Islet of Langerhans (tissue), 1 donor: ENCODE results near the gene SPRR3.
"Not testable (repeated sequence)": the region's sequence is repeated elsewhere in the genome, so short reads cannot be mapped to it uniquely, and the experiment has no call there.

ENCODE experiments used
- FAIRE-seq: peaks from one replicate; lab custom pipeline; 2011; peaks lifted over from hg19 to GRCh38; lab: Jason Lieb, UNC

Gene SPRR3

DNA sequence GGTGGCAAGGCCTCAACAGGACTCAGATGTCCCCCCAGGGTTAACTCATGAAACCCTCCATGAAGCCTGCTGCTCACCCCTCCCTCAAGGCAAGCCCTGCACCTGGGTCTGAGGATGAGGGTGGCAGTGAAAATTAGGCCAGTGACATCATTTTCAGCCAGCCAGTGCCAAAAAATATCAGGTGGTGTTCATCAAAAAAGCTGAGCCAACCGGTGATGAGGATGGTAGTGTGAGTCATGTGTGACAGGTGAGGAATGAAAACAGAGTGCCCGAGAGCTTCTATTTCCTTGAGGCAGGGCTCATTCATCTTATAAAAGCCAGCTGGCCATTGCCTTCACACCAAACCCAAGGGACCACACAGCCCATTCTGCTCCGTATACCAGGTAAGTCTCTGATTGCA is 17.8 kb upstream of the SPRR3 start, which contains the start of gene SPRR1A:
TSS of gene SPRR1A (plus strand) at position 339 of the 400 bp plus-strand sequence. CDS start 1,150 bp downstream, outside the sequence.
- no peak for FAIRE-seq

DNA sequence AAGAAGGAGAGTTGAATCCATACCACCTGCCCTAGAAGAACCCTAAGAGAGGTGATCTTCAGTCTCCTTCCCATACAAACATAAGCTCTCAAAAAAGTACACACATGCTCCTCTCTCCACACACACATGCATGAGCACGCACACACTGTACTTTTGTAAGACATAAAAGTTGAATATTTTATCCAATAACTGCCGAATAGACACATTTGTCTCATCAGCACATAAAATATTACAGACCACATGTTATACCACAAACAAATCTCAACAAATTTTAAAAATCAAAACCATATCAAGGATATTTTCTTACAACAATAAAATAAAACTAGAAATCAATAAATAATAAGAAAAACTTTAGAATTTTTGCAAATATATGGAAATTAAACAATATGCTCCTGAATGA is 15.0 kb upstream of the SPRR3 start:
- FAIRE-seq: peak; percentile 73

DNA sequence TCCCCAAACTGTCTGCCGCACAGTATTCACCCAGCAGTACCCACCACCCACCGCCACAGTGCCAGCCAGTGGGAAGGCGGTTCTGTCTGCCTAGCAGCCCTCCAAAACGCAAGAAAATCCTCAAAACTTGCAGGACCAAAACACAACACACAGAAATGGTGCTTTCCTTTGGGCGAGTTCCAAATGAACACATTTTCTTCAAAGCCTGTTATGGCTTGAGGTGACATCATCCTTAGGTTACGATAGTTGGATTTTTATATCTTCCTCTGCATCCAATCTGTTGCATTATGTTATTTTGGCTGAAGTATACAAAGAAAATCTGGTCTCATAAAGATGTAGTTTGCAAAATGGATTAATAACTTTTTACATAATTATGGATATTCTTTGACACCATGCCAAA is 8.4 kb upstream of the SPRR3 start:
- no peak for FAIRE-seq

DNA sequence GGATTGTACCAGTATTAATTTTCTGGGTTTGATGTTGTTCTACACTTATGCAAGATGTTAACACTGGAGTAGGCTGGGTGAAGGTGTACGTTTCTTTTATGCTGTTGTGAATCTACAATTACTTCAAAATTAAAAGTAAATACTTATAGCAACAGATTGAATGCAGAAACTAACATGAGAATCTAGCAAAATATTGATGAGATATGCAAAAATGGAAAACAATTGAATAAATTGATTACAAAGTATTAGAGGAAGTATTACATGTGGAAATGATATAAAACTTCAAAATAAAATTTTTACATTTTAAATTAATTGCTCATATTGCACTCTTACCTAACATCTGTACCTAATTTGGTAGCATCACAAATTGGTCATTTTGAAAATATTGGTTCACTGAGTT is 5.7 kb upstream of the SPRR3 start:
- FAIRE-seq: no peak

DNA sequence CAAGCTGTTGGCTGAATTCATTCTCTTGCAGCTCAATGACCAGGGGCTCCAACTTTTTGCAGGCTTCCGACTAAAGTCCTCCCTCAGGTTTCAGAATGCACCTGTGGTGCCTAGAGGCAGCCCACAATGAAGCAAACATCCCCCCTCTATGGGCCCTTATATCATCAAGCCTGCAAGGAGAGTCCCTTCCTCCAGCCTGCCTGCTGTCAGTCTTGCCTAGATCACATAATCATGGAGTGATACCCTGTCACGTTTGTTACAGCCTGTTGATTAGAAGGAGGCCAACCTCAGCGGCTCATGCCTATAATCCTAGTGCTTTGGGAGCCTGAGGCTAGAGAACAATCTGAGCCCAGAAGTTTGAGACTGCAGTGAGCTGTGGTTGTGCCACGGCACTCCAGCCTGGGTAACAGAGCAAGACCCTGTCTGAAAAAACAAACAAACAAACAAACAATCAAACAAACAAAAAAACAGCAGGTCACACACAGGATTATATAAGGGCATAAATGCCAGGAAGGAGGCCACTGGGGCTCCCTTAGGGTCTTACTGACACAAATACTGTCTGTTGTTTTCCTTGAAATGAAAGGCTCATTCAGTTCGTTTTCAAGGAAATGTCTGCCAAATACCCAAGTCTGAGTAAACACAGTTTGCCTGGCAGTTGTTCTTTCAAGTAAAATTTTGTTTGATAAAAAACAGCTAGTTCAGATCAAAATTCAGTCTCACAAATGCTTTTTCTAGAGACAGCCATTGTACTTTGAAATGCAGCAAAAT is 4.7 kb upstream of the SPRR3 start:
- no peak for FAIRE-seq

DNA sequence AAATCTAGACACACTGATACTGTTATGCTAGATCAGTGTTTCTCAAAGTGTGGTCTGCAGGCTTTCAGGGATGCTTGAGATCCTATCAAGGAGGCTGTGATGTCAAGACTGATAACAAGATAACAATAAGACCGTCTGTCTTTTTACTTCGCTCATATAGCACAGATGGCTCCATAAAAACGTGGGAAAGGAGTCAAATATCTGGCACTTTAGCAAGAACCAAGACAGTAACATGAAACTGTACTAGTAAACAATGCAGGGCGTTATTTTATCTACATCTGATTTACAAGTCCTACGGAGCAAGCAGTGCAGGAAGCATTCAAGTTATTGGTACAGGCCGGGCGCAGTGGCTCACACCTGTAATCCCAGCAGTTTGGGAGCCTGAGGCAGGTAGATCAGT is 3.6 kb upstream of the SPRR3 start:
- FAIRE-seq: no peak

DNA sequence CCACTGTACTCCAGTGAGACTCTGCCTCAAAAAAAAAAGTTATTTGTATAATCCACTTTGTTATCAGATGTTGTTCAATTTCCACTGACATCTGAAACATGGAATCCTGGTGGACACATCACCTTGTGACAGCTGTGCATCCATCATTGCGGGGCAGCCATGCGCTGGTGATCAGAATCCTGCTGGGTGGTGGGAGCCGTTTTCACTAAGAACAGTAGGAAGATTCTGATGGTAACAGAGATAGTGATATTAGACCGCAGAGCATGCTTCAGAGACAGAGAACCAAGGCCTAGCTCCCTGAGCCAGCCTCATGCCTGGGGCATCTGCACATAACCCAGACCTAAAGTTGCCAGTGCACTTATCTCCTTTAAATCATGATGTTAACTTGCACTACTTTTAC is 3.1 kb upstream of the SPRR3 start:
- FAIRE-seq: no peak

DNA sequence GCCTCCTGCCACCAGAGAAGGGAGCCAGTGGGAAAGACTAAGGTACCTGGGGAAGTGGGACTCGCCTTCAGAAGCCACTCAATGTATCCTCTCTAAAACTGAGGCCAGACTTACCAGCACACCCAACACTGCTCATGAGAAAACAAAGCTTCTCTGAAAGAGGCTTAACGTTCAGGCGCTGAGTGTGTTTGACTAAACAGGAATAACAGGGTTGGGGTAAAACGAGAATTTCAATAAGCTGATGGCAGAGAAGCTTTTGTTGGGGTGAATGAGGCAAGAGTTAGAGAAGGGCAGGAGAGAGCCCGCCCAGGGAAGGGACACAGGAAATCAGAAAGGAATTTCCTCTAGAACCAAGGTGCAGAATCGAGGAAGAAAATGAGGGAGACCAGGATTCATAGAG is 1.7 kb upstream of the SPRR3 start:
- FAIRE-seq: no peak

DNA sequence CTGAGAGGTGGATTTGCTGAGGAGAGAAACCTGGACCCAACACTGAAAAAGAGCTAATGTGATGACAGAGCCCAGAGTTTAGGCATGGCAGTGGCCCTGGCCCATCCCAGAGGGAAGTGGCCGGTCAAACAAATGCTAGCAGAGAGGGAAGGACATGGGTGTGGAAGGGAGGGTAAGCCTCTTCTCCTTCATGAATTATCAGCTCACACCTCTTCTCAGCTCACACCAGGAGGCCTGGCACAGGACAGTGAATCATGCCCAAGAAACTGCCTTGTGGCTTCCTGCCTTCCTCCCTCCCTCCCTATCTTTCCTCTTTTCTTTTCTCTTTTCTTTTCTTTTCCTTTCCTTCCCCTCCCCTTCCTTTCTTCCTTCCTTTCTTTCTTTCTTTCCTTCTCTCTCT is 1.3 kb upstream of the SPRR3 start:
- FAIRE-seq: no peak

DNA sequence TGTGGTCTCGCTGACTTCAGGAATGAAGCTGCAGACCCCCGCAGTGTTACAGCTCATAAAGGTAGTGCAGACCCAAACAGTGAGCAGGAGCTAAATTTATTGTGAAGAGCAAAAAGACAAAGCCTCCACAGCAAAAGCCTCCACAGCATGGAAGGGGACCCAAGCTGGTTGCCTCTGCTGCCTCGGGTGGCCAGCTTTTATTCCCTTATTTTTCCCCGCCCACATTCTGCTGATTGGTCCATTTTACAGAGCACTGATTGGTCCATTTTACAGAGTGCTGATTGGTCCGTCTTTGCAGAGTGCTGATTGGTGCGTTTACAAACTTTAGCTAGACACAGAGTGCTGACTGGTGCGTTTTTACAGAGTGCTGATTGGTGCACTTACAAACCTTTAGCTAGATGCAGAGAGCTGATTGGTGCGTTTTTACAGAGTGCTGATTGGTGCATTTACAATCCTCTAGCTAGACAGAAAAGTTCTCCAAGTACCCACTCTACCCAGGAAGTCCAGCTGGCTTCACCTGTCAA is 9.7 kb downstream of the SPRR3 start:
- FAIRE-seq: not testable (repeated sequence)

DNA sequence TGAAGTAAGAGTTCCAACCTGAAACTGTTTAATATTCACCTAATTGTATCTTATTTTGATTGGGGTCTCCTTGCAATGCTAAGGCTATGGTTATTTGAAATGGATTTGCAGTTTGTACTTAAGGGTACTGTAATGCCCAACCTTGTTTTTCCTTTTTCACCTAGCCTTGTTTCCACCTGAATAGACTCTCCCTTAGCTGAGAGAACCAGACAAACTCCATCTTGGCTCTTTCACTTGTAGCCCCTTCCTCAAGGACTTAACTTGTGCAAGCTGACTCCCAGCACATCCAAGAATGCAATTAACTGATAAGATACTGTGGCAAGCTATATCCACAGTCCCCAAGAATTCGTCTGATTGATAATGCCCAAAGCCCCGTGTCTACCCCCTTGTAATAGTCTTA is 20.3 kb downstream of the SPRR3 start:
- not testable (repeated sequence) for FAIRE-seq

DNA sequence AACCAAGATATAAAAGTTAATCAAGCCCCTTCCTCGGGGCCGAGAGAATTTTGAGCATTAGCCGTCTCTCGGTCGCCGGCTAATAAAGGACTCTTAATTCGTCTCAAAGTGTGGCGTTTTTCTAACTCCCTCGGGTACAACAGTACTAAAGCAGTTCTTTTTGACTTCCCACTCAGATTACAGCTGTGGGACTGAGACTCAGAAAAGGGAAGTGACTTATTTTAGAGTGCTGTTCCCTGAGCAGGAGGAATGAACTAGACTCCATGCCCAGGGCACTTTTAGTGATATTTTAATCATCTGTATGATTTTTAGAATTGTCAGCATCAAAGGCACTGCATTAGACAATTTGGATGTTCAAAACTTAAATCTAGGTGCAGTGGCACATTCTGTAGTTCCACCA is 20.8 kb downstream of the SPRR3 start:
- not testable (repeated sequence) for FAIRE-seq

DNA sequence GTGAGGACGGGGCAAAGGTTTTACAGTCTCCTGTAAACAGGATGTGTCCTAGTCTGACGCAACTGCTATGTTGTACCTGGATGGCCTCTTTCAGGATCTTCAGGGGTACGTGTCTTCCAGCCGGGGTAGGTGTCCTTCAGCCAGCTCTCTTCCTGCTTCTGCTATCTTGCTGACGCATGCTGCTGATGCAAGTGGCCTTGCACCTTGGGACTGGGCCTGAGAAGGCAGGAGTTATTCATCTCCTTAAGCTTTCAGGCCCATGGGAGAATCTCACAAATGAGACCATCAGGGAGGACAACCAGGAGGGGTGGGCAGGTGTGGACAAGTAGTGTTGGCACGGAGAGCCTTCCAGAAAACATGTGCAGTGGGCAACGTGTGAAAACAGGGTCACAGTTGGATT is 21.6 kb downstream of the SPRR3 start:
- FAIRE-seq: no peak

DNA sequence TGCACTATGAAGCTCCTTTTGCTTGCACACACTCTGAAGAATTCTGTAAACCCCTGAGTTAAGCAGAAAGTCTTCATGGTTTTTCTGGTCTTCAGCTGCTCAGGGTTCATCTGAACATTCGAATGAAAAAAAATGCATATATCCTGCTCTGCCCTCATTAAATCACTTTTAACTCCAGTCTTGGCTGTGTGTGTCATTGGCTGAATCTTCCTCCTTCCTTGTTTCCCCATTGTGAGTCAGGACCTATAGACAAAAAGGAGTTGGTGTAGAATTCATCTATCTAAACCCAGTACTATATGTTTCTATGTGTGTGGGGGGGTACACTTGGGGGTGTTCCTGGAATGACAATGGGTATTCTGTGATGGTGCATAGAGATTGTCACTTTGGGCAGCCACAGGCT is 22.9 kb downstream of the SPRR3 start:
- no peak for FAIRE-seq

DNA sequence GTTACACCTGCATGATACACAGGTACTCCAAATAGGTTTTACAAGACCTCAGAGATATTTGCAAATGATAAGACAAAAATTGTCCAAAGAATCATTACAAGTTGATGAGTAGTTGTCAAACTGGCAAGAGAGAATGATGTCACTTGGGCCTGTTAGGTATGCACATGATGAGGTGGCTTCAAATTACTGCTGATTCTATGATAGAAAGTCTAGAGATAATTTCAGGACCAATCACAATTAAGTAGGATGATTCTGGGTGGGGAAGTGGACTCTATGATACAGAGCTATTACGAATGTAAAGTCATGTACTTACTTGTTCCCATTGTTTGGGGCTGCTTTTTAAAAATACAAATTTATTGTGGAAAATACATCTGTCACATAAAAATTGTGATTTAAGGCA is 24.2 kb downstream of the SPRR3 start:
- no peak for FAIRE-seq

DNA sequence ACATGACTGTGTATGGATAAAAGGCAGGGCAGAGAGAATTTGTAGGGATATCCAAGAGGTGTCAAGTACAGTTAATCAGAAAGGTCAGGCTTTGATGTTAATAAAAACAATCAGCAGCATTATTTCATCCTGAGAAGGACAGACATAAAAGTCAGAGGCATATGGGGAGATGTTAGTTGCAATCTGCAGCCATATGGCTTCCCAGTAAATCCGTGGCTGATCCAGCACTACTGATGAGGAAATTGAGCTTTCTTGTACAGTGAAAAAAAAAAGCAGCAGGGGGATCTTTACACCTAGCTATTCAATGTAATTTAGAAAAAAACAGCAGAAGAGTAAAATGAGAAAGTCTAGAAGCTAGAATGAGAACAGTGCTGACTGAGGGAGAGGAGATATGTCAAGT is 27.2 kb downstream of the SPRR3 start:
- no peak for FAIRE-seq

DNA sequence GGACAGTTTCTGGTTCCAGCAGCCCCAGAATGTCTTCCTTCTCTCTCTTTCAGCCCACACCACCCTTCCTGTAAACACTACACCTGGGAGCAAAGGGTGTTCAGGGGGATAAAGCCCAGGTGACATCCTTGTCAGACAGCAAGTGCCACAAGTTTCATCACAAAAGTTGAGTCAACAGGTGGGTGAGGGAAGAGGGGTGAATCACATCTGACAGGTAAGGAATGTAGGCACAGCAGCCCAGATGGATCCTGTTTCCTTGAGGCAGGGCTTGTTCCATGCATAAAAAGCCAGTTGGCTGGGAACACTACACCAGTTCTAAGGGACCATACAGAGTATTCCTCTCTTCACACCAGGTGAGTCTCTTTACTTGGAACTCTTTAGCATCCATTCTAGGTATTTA is 29.3 kb downstream of the SPRR3 start, which contains the start of gene SPRR1B:
TSS of gene SPRR1B (plus strand) at position 309 of the 400 bp plus-strand sequence. CDS start 1,143 bp downstream, outside the sequence.
- no peak for FAIRE-seq

DNA sequence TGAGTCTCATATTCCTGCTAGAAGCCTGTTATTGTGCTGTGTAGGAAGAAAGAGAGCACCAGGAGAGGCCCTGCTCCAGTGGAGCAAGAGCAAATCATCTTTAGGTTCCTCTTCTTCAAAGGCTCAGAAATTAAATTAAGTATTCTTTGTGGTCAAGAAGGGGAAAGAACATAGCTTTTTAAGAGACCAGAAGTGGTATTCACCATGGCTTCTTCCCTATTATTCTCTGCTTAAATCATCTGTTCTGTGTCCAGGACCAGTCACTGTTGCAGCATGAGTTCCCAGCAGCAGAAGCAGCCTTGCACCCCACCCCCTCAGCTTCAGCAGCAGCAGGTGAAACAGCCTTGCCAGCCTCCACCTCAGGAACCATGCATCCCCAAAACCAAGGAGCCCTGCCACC is 30.5 kb downstream of the SPRR3 start:
- FAIRE-seq: no peak

DNA sequence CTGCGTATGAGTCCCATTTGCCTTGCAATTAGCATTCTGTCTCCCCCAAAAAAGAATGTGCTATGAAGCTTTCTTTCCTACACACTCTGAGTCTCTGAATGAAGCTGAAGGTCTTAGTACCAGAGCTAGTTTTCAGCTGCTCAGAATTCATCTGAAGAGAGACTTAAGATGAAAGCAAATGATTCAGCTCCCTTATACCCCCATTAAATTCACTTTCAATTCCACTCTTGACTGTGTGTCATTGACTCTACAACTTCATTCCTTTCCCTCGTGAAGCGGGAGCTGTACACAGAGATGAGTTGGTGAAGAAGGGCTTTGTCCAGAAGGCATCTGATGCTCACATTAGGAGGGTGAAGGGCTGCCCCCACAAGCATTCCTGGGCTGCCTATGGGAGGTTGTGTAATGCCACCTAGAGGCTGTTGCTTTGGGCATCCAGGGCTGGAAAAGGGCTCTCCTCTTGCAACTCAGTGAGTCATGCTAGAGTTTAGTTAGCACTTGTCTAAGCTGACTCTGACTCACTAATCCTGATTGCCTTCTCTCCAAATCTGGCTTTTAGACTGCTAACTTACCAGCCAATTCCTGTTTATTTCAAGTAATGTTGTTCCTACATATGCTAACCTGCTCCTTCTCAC is 31.2 kb downstream of the SPRR3 start:
- FAIRE-seq: no peak

DNA sequence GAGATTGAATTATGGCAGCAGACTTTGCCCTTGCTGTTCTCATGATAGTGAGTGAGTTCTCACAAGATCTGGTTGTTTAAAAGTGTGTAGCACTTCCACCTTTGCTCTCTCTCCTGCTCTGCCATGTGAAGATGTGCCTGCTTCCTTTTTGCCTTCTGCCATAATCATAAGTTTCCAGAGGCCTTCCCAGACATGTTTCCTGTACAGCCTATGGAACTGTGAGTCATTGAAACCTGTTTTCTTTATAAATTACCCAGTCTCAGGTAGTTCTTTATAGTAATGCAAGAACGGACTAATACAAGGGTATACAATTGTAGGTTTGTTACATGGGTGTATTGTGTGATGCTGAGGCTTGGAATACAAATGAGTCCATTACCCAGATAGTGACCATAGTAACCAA is 33.7 kb downstream of the SPRR3 start:
- no peak for FAIRE-seq

DNA sequence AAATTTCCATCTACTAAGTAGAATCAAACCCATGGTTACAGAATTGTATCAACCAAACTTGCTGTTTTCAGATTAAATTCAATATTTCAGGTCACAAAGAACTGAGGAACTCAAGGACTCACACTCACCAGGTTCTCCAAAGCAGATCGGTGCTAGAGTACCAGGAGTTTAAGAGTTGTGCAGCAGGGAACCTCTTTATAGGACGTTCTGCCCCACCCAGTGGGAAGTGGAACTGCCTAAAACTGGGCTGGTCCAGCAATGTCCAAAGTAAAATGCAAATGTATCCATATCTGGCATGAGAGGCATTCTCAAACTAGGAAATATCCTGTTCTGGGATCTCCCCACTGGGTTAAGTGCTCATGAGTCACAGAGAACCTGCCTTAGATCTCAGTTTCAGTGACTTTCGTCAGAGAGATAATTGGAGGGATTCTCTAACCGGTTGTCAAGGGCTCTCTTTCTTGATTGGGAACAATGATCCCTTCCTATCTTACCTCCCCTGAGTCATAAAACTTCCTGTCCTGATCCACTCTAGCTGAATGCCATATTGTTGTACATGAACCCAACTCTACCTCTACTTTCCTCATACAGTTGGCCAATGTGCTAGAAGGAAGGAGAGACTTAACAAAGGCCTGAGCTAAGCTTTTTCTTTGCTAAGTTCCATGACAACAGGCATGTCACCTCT is 39.5 kb downstream of the SPRR3 start, which contains the start of gene SPRR2D:
TSS of gene SPRR2D (minus strand) at position 171 of the 682 bp plus-strand sequence. CDS start 774 bp downstream, outside the sequence.
- FAIRE-seq: no peak

DNA sequence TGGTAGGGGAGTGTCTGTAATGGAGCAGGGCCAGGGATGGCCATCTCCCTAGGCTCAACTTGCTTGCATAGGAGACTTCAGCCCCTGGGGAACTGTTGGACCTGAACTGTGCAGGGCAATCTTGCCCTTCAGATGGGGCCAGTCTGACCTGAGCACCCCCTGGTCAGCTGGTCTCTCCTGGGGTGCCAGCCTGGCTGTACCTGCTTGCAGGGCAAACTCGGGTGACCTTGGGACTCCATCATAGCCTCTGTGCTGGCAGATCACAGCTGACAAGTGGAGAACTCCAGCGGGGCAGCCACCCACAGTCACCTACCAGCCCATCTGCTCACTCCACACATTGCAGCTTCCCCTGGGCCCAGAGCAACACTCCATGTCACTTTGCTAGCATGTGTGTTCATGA is 47.7 kb downstream of the SPRR3 start:
- no peak for FAIRE-seq
